CD4-positive, alpha-beta memory T cell (primary cell): Measurements from ENCODE around the gene HTR6. TPM values are rescaled to one million over a fixed set of nuclear protein-coding genes. Genes with fewer than 3 reads are reported as not detected.

Experiments
- CTCF ChIA-PET: fragments of 350-600 bp; sonication (Branson Sonifier 250); formaldehyde crosslinking; loops from one replicate; lab custom pipeline; 2021; ENCODE audit warnings: inconsistent platforms; ENCODE audit not compliant: partially characterized antibody; lab: Charles Lee
- POLR2A ChIA-PET: fragments of 350-600 bp; sonication (Branson Sonifier 250); formaldehyde crosslinking; loops from one replicate; lab custom pipeline; 2021; ENCODE audit not compliant: partially characterized antibody; lab: Charles Lee
- DNase-seq, 5 donors: peaks; one replicate each; pipeline versions ENCODE4 v3.0.0 to v3.0.0-alpha.2; 2020 to 2022; ENCODE audit warnings: mixed read lengths in 1 of 5
- H3K27ac ChIP-seq: one replicate; pipeline ENCODE4 v1.7.0; 2013; ENCODE audit warnings: low read depth, low read length
- H3K27me3 ChIP-seq: 2 replicates; pipeline ENCODE4 v1.7.0; 2013; ENCODE audit warnings: mild to moderate bottlenecking, low read length, moderate library complexity; ENCODE audit not compliant: insufficient read depth
- H3K36me3 ChIP-seq: 2 replicates; pipeline ENCODE4 v1.7.0; 2013; ENCODE audit warnings: mild to moderate bottlenecking, low read length, moderate library complexity; ENCODE audit not compliant: insufficient read depth
- H3K4me1 ChIP-seq: 2 replicates; pipeline ENCODE4 v1.7.0; 2013; ENCODE audit warnings: mild to moderate bottlenecking, low read length, moderate library complexity; ENCODE audit not compliant: insufficient read depth
- H3K4me3 ChIP-seq, 2 donors: one replicate each; pipeline ENCODE4 v1.7.0; 2013; ENCODE audit warnings: low read length in 2 of 2, mild to moderate bottlenecking in 1 of 2
- H3K9me3 ChIP-seq, 2 donors: one replicate each; pipeline ENCODE4 v1.7.0; 2013; ENCODE audit warnings: low read length in 2 of 2, control low read depth in 1 of 2; ENCODE audit not compliant: control insufficient read depth in 1 of 2
- H3K27ac Mint-ChIP-seq, 7 donors: one replicate each; pipeline ENCODE4 v1.8.0; 2020 to 2021; ENCODE audit warnings: mixed read lengths in 7 of 7, mild to moderate bottlenecking in 6 of 7, inconsistent platforms in 3 of 7, moderate library complexity in 3 of 7
- H3K27me3 Mint-ChIP-seq, 2 donors: one replicate each; pipeline ENCODE4 v1.8.0; 2020 to 2021; ENCODE audit warnings: mixed read lengths in 2 of 2
- H3K36me3 Mint-ChIP-seq, 2 donors: one replicate each; pipeline ENCODE4 v1.8.0; 2020 to 2021; ENCODE audit warnings: mixed read lengths in 2 of 2, inconsistent platforms in 1 of 2, mild to moderate bottlenecking in 1 of 2
- H3K4me1 Mint-ChIP-seq, 4 donors: one replicate each; pipeline ENCODE4 v1.8.0; 2020 to 2021; ENCODE audit warnings: mixed read lengths in 4 of 4, mild to moderate bottlenecking in 1 of 4
- H3K4me3 Mint-ChIP-seq, 8 donors: one replicate each; pipeline ENCODE4 v1.8.0; 2020 to 2021; ENCODE audit warnings: mixed read lengths in 8 of 8, mild to moderate bottlenecking in 7 of 8, moderate library complexity in 6 of 8, inconsistent platforms in 3 of 8
- H3K9me3 Mint-ChIP-seq, 8 donors: one replicate each; pipeline ENCODE4 v1.8.0; 2020 to 2021; ENCODE audit warnings: mixed read lengths in 8 of 8, mild to moderate bottlenecking in 5 of 8, inconsistent platforms in 3 of 8, moderate library complexity in 1 of 8
- intact Hi-C: fragments of 100-400 bp; cut with micrococcal nuclease; formaldehyde crosslinking; loops from one replicate; pipeline ENCODE4 v1.15.1; 2023
- polyA plus RNA-seq, 2 donors: library from polyadenylated mRNA; unstranded; fragments of 300-500 nt; fragmentation: Illumina TruSeq; gene quantifications; one replicate each; pipeline ENCODE4 v1.2.3, GENCODE V29; 2021
- total RNA-seq, 2 experiments: library from RNA; stranded (reverse); gene quantifications; one replicate each; pipeline ENCODE4 v1.2.3, GENCODE V29; 2021

Gene HTR6
- total RNA-seq (under 1 TPM; 0.33 to 0.44 TPM), polyA plus RNA-seq (1 to 10 TPM in 1 of 2 donors, not detected in 1; 1.1 TPM)

- Histone ChIP-seq H3K9me3 (no peaks in the 10 kb centered on the region), H3K27ac (no peak within 1 kb of the TSS), H3K4me1 (peaks cover 24% of the 10 kb centered on the region), H3K36me3 (no peaks in the 10 kb centered on the region), H3K4me3 (peak within 1 kb of the TSS; percentile 32 to 43), H3K27me3 (no peaks in the 10 kb centered on the region)
- peaks cover 18 to 41% (median 32%) of the 10 kb centered on the region in 4 donors for H3K4me1 Mint-ChIP-seq
- H3K27ac Mint-ChIP-seq = peak within 1 kb of the TSS in 3 of 7 donors; percentile 44 to 73 (median 70)
- intact Hi-C loops = no loop called here
- H3K27me3 Mint-ChIP-seq = peaks cover 0 to 22% of the 10 kb centered on the region in 2 donors
- no peaks in the 10 kb centered on the region for H3K36me3 Mint-ChIP-seq
- DNase-seq = peak in 4 of 5 donors; percentile 23 to 50 (median 38)
- peak within 1 kb of the TSS; percentile 51 to 85 (median 80) for H3K4me3 Mint-ChIP-seq
- CTCF ChIA-PET = interaction anchor here (1.1 to 6.6 kb wide), 4 partner anchors 13 to 39 kb away, joined by 3 to 177 read pairs (median 4); no protein-coding TSS in a partner anchor
- POLR2A ChIA-PET = no interaction called here
- peaks cover 0 to 3% (median 0%) of the 10 kb centered on the region in 8 donors for H3K9me3 Mint-ChIP-seq
Observed at GRCh38 chr1:19664453-19665185, at the start of gene HTR6. Gene HTR6 (plus strand): TSS chr1:19664875. CDS start chr1:19665754, 879 bp downstream.

- no peaks in the 10 kb centered on the region for H3K27me3 ChIP-seq
- H3K4me3 ChIP-seq = no peak overlapping the region
- H3K4me1 ChIP-seq = no peaks in the 10 kb centered on the region
- no peak overlapping the region for H3K27ac ChIP-seq
- no peak for DNase-seq
- H3K9me3 ChIP-seq = no peaks in the 10 kb centered on the region
- POLR2A ChIA-PET = interaction anchor here (1.5 kb wide), 1 partner anchor 18 kb away, joined by 4 read pairs; a partner anchor contains a TSS
- CTCF ChIA-PET = interaction anchor here (0.9 to 1.6 kb wide), 3 partner anchors 25 to 305 kb away, joined by 3 read pairs; no protein-coding TSS in a partner anchor
- Mint-ChIP-seq H3K9me3 (peaks cover 0 to 2% (median 0%) of the 10 kb centered on the region in 8 donors), H3K27ac (peak overlapping the region in 2 of 7 donors; percentile 23 to 76), H3K4me1 (peaks cover 17 to 47% (median 33%) of the 10 kb centered on the region in 4 donors), H3K27me3 (no peaks in the 10 kb centered on the region), H3K36me3 (peaks cover 12 to 41% of the 10 kb centered on the region in 2 donors), H3K4me3 (no peak overlapping the region)
- H3K36me3 ChIP-seq = peaks cover 8% of the 10 kb centered on the region
- intact Hi-C loops = no loop called here
Observed at GRCh38 chr1:19615438-19615837, 49.2 kb upstream of the HTR6 start.

GRCh38 chr1:19616489-19616888, 48.2 kb upstream of the HTR6 start:
- Histone ChIP-seq H3K4me1 (no peaks in the 10 kb centered on the region), H3K27ac (no peak overlapping the region), H3K27me3 (no peaks in the 10 kb centered on the region), H3K4me3 (no peak overlapping the region), H3K36me3 (peaks cover 8% of the 10 kb centered on the region), H3K9me3 (no peaks in the 10 kb centered on the region)
- Mint-ChIP-seq H3K36me3 (peaks cover 12 to 46% of the 10 kb centered on the region in 2 donors), H3K27me3 (no peaks in the 10 kb centered on the region), H3K9me3 (peaks cover 0 to 2% (median 0%) of the 10 kb centered on the region in 8 donors), H3K4me3 (no peak overlapping the region), H3K4me1 (peaks cover 17 to 58% (median 35%) of the 10 kb centered on the region in 4 donors), H3K27ac (no peak overlapping the region)
- CTCF ChIA-PET = interaction anchor here (1.6 to 2.4 kb wide), 2 partner anchors 24 to 45 kb away, joined by 3 to 7 read pairs; no protein-coding TSS in a partner anchor
- DNase-seq = no peak
- POLR2A ChIA-PET = interaction anchor here (1.5 kb wide), 1 partner anchor 19 kb away, joined by 4 read pairs; a partner anchor contains a TSS
- intact Hi-C loops = no loop called here

GRCh38 chr1:19617376-19617775, 47.3 kb upstream of the HTR6 start:
- Mint-ChIP-seq H3K4me3 (no peak overlapping the region), H3K9me3 (peaks cover 0 to 2% (median 0%) of the 10 kb centered on the region in 8 donors), H3K27me3 (no peaks in the 10 kb centered on the region), H3K27ac (no peak overlapping the region), H3K4me1 (peaks cover 19 to 58% (median 35%) of the 10 kb centered on the region in 4 donors), H3K36me3 (peaks cover 12 to 49% of the 10 kb centered on the region in 2 donors)
- intact Hi-C loops = no loop called here
- H3K27me3 ChIP-seq = no peaks in the 10 kb centered on the region
- no peaks in the 10 kb centered on the region for H3K4me1 ChIP-seq
- no peak overlapping the region for H3K27ac ChIP-seq
- no peak for DNase-seq
- no peaks in the 10 kb centered on the region for H3K9me3 ChIP-seq
- peaks cover 8% of the 10 kb centered on the region for H3K36me3 ChIP-seq
- ChIA-PET CTCF (interaction anchor here (1.6 to 2.4 kb wide), 3 partner anchors 23 to 44 kb away, joined by 3 to 7 read pairs (median 4); no protein-coding TSS in a partner anchor), POLR2A (no interaction called here)
- H3K4me3 ChIP-seq = no peak overlapping the region

- H3K27ac ChIP-seq = no peak overlapping the region
- Mint-ChIP-seq H3K27ac (no peak overlapping the region), H3K9me3 (peaks cover 0 to 2% (median 0%) of the 10 kb centered on the region in 8 donors), H3K4me3 (no peak overlapping the region), H3K36me3 (peaks cover 17 to 52% of the 10 kb centered on the region in 2 donors), H3K27me3 (no peaks in the 10 kb centered on the region), H3K4me1 (peaks cover 13 to 52% (median 28%) of the 10 kb centered on the region in 4 donors)
- H3K27me3 ChIP-seq = no peaks in the 10 kb centered on the region
- H3K9me3 ChIP-seq = no peaks in the 10 kb centered on the region
- H3K36me3 ChIP-seq = peaks cover 12% of the 10 kb centered on the region
- ChIA-PET CTCF (interaction anchor here (0.9 to 2.4 kb wide), 3 partner anchors 33 to 43 kb away, joined by 3 to 7 read pairs (median 4); no protein-coding TSS in a partner anchor), POLR2A (interaction anchor here (1.0 to 1.2 kb wide), 2 partner anchors 22 to 26 kb away, joined by 3 read pairs; partner anchors contain the start of gene NBL1)
- DNase-seq = no peak
- H3K4me1 ChIP-seq = no peaks in the 10 kb centered on the region
- H3K4me3 ChIP-seq = no peak overlapping the region
- intact Hi-C loops = no loop called here
Observed at GRCh38 chr1:19618428-19618827, 46.2 kb upstream of the HTR6 start.

GRCh38 chr1:19619697-19620384, 44.8 kb upstream of the HTR6 start:
- no peaks in the 10 kb centered on the region for H3K9me3 ChIP-seq
- POLR2A ChIA-PET = interaction anchor here (1.0 to 1.5 kb wide), 2 partner anchors 19 to 23 kb away, joined by 3 read pairs; a partner anchor contains a TSS
- H3K27me3 ChIP-seq = no peaks in the 10 kb centered on the region
- no peak for DNase-seq
- peaks cover 21 to 55% of the 10 kb centered on the region in 2 donors for H3K36me3 Mint-ChIP-seq
- H3K27ac Mint-ChIP-seq = peak overlapping the region in 1 of 7 donors; percentile 37
- H3K4me3 Mint-ChIP-seq = no peak overlapping the region
- H3K27me3 Mint-ChIP-seq = no peaks in the 10 kb centered on the region
- peaks cover 0 to 2% (median 0%) of the 10 kb centered on the region in 8 donors for H3K9me3 Mint-ChIP-seq
- intact Hi-C loops = no loop called here
- H3K4me3 ChIP-seq = no peak overlapping the region
- no peak overlapping the region for H3K27ac ChIP-seq
- CTCF ChIA-PET = interaction anchor here (1.1 to 1.2 kb wide), 2 partner anchors 19 to 34 kb away, joined by 3 read pairs; no protein-coding TSS in a partner anchor
- peaks cover 11 to 40% (median 22%) of the 10 kb centered on the region in 4 donors for H3K4me1 Mint-ChIP-seq
- no peaks in the 10 kb centered on the region for H3K4me1 ChIP-seq
- H3K36me3 ChIP-seq = peaks cover 18% of the 10 kb centered on the region
